Vagina (tissue), 2 donors: Measurements from ENCODE around the gene MAN2A2. TPM values are rescaled to one million over a fixed set of nuclear protein-coding genes. Genes with fewer than 3 reads are reported as not detected.
A peak's percentile ranks its signal among the peaks of the same experiment; 100 is the strongest.

Experiments
- DNase-seq, 2 donors: peaks; one replicate each; pipeline ENCODE4 v3.0.0-alpha.2; 2017; ENCODE audit errors: extremely low spot score in 2 of 2
- H3K27ac ChIP-seq: fragments of 200-600 bp; sonication (generic); one replicate; pipeline ENCODE4 v1.5.1; 2019
- H3K27me3 ChIP-seq: fragments of 200-600 bp; sonication (generic); one replicate; pipeline ENCODE4 v1.5.1; 2019
- H3K36me3 ChIP-seq, 2 donors: fragments of 200-600 bp; sonication (generic); one replicate each; pipeline ENCODE4 v1.5.1; 2017 to 2019
- H3K4me1 ChIP-seq: fragments of 200-600 bp; sonication (generic); one replicate; pipeline ENCODE4 v1.5.1; 2019
- H3K4me3 ChIP-seq, 2 donors: fragments of 200-600 bp; sonication (generic); 1 replicate in 1 of 2; 2 replicates in 1 of 2; pipeline ENCODE4 v1.5.1; 2016 to 2019
- H3K9me3 ChIP-seq: fragments of 200-600 bp; sonication (generic); one replicate; pipeline ENCODE4 v1.5.1; 2019
- POLR2A ChIP-seq, 2 donors: fragments of 450-650 bp; IDR thresholded peaks; one replicate each; pipeline ENCODE4 v1.6.1; 2017; ENCODE audit warnings: antibody characterized with exemption in 2 of 2, mild to moderate bottlenecking in 2 of 2, moderate library complexity in 2 of 2
- POLR2AphosphoS5 ChIP-seq, 2 donors: sonication (generic); formaldehyde crosslinking; IDR thresholded peaks; one replicate each; pipeline ENCODE4 v1.9.0; 2017; ENCODE audit warnings: antibody characterized with exemption in 2 of 2, mild to moderate bottlenecking in 2 of 2, low read depth in 1 of 2; ENCODE audit not compliant: insufficient read depth in 1 of 2
- intact Hi-C: fragments of 100-400 bp; cut with DNase I; formaldehyde crosslinking; loops from one replicate; pipeline ENCODE4 v1.15.1; 2023
- total RNA-seq: library from RNA; depleted of rRNA; stranded (reverse); fragments of >200 nt; gene quantifications from one replicate; pipeline ENCODE4 v1.2.3, GENCODE V29; 2016
- TF ChIP-seq, protein P1 (sequence below), 3 experiments: fragments of 450-650 bp in 2 of 3; fragments of 200-600 bp in 1 of 3; sonication (generic) in 1 of 3; IDR thresholded peaks; one replicate each; pipeline ENCODE4 v1.5.1; 2017 to 2019; ENCODE audit warnings: antibody characterized with exemption in 3 of 3, mild to moderate bottlenecking in 2 of 3, moderate library complexity in 2 of 3

Gene MAN2A2
- total RNA-seq, 1 donor from 2014 or later = 46.7 TPM

DNA sequence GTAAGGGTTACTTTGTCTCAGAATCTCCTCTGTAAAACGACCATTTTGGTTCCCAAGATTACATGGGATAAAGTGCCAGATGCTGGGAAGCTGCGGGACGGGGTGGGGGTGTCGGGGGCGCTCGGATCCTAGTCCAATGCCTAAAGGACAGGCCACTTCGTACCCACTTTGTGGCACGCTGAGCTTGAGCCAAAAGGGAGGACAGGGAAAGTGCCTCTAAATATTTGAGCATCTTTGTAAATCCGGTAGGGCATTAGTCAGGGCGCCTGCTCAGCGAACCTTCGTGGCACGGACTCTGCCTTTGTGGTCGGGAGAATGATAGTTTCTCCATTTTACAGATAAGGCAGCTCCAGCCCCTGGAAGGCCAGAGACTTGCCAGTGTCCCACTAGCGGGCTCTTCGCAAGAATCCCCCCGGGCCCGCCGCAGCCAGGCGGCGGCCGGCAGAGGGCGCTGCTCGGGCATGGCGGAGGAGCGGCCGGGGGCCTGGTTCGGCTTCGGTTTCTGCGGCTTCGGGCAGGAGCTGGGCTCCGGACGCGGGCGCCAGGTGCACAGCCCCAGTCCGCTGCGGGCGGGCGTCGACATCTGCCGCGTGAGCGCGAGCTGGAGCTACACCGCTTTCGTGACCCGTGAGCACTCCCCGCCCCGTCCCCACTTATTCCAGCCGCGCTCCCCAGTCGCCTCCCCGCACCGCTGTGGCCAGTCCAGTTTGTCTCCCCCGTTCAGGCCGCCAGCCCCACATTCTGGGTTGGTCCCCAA is 53.4 kb downstream of the MAN2A2 start:
- TF ChIP-seq POLR2A (IDR thresholded peaks at IDR 0.05) = no peak
- TF ChIP-seq POLR2AphosphoS5 (IDR thresholded peaks at IDR 0.05; ENCODE audit: insufficient read depth in 1 of 2, low read depth in 1 of 2) = no peak
- TF ChIP-seq, protein P1, sequence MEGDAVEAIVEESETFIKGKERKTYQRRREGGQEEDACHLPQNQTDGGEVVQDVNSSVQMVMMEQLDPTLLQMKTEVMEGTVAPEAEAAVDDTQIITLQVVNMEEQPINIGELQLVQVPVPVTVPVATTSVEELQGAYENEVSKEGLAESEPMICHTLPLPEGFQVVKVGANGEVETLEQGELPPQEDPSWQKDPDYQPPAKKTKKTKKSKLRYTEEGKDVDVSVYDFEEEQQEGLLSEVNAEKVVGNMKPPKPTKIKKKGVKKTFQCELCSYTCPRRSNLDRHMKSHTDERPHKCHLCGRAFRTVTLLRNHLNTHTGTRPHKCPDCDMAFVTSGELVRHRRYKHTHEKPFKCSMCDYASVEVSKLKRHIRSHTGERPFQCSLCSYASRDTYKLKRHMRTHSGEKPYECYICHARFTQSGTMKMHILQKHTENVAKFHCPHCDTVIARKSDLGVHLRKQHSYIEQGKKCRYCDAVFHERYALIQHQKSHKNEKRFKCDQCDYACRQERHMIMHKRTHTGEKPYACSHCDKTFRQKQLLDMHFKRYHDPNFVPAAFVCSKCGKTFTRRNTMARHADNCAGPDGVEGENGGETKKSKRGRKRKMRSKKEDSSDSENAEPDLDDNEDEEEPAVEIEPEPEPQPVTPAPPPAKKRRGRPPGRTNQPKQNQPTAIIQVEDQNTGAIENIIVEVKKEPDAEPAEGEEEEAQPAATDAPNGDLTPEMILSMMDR (IDR thresholded peaks at IDR 0.05) = peak; percentile 82 to 94 (median 83)
- no peak for DNase-seq
- intact Hi-C loops = no loop called here
- Histone ChIP-seq H3K27ac (peak overlapping the region; percentile 76), H3K9me3 (no peaks in the 10 kb centered on the region), H3K4me3 (peak overlapping the region; percentile 70 to 75), H3K27me3 (no peaks in the 10 kb centered on the region), H3K36me3 (peaks cover 0 to 26% of the 10 kb centered on the region in 2 donors), H3K4me1 (peaks cover 27% of the 10 kb centered on the region)

DNA sequence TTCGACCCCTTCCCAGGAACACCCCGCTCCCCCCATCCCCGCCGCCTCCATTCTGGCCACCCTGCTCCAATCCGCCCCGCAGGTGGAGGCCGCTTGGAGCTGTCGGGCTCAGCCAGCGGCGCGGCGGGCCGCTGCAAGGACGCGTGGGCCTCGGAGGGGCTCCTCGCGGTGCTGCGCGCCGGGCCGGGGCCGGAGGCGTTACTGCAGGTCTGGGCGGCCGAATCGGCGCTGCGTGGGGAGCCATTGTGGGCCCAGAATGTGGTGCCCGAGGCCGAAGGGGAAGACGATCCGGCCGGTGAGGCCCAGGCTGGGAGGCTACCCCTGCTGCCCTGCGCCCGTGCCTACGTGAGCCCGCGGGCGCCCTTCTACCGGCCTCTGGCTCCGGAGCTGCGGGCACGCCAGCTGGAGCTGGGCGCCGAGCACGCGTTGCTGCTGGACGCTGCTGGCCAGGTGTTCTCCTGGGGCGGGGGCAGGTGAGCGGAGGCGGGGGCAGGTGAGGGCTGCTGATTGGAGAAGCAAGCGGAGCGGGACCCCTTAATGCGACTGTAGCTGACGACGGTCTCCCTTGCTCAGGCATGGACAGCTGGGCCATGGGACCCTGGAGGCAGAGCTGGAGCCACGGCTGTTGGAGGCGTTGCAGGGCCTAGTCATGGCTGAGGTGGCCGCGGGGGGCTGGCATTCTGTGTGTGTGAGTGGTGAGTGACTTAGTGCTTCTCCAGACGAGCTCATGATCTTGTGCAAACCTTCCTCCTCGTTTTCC is 54.1 kb downstream of the MAN2A2 start:
- H3K27ac ChIP-seq = peak overlapping the region; percentile 76
- intact Hi-C loops = no loop called here
- peaks cover 27% of the 10 kb centered on the region for H3K4me1 ChIP-seq
- no peaks in the 10 kb centered on the region for H3K27me3 ChIP-seq
- TF ChIP-seq, protein P1 (IDR thresholded peaks at IDR 0.05) = no peak
- TF ChIP-seq POLR2AphosphoS5 (IDR thresholded peaks at IDR 0.05; ENCODE audit: insufficient read depth in 1 of 2, low read depth in 1 of 2) = no peak
- no peak for TF ChIP-seq POLR2A (IDR thresholded peaks at IDR 0.05)
- no peak for DNase-seq
- H3K4me3 ChIP-seq = peak overlapping the region; percentile 70 to 75
- no peaks in the 10 kb centered on the region for H3K9me3 ChIP-seq
- H3K36me3 ChIP-seq = peaks cover 0 to 24% of the 10 kb centered on the region in 2 donors

DNA sequence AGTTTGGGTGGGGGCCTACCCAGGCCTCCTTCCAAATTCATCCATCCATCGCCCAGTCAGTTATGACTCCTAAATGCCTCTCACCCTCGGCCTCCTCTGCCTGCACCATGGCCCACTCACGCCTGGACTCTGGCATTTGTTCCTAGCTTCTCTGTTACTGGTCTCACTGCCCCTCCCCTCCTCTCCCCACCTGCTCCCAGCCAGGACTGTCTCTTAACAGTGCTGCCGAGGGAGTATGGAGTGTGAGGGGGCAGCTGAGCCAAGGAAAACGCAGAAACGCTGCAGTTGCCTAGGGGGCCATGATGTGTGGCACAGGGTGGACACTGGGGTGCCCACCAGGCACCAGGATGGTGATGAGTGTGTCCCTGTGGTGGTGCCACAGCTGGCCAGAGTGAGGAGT is 54.7 kb downstream of the MAN2A2 start:
- Histone ChIP-seq H3K4me1 (peaks cover 27% of the 10 kb centered on the region), H3K27me3 (no peaks in the 10 kb centered on the region), H3K36me3 (peaks cover 0 to 23% of the 10 kb centered on the region in 2 donors), H3K27ac (no peak overlapping the region), H3K4me3 (peak overlapping the region; percentile 70 to 75), H3K9me3 (no peaks in the 10 kb centered on the region)
- TF ChIP-seq, protein P1 (IDR thresholded peaks at IDR 0.05) = no peak
- TF ChIP-seq POLR2AphosphoS5 (IDR thresholded peaks at IDR 0.05; ENCODE audit: insufficient read depth in 1 of 2, low read depth in 1 of 2) (no peak), POLR2A (IDR thresholded peaks at IDR 0.05) (no peak)
- intact Hi-C loops = no loop called here
- no peak for DNase-seq

DNA sequence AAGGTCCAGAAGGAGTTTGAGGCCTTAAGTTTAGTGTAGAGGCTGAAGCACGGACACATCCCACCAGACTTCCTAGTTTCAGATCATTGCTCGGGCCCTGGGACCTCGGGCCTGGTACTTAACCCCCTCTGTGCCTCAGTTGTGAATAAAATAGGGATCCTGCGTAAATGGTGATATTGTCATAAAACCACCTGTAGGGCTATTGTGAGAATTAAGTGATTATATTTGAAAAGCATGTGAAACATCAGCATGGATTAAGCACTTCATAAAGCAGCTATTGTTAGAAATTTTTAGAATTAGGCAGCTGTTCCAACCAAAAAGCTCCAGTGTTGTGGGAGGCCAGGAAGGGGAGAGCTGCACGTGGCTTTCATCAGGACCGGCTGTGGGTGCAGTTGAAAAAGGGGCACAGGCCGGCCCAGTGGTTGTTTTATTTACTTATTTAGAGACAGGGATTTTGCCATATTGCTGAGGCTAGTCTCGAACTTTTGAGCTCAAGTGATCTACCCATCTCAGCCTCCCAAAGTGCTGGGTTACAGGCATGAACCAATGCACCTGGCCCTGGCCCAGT is 56.0 kb downstream of the MAN2A2 start:
- Histone ChIP-seq H3K9me3 (no peaks in the 10 kb centered on the region), H3K27me3 (no peaks in the 10 kb centered on the region), H3K4me1 (peaks cover 27% of the 10 kb centered on the region), H3K4me3 (no peak overlapping the region), H3K27ac (no peak overlapping the region), H3K36me3 (peaks cover 0 to 16% of the 10 kb centered on the region in 2 donors)
- TF ChIP-seq, protein P1 (IDR thresholded peaks at IDR 0.05) = no peak
- no peak for TF ChIP-seq POLR2AphosphoS5 (IDR thresholded peaks at IDR 0.05; ENCODE audit: insufficient read depth in 1 of 2, low read depth in 1 of 2)
- no peak for TF ChIP-seq POLR2A (IDR thresholded peaks at IDR 0.05)
- DNase-seq = no peak
- intact Hi-C loops = no loop called here
